ENCODE results near the gene PDGFD. TPM values are rescaled to one million over a fixed set of nuclear protein-coding genes. Genes with fewer than 3 reads are reported as not detected.

The PDGFD gene
- total RNA-seq, 1 donor from 2014 or later: 2.2 TPM

GRCh38 chr11:104134745-104135144 lies 29.2 kb downstream of the PDGFD start:
- no peak for DNase-seq (ENCODE audit: extremely low spot score, unreplicated experiment)
- Mint-ChIP-seq H3K9me3 (ENCODE audit: unreplicated experiment) (peaks cover 3% of the 10 kb centered on the region), H3K4me1 (ENCODE audit: unreplicated experiment) (peaks cover 10% of the 10 kb centered on the region), H3K4me3 (ENCODE audit: unreplicated experiment) (no peak overlapping the region), H3K27me3 (ENCODE audit: unreplicated experiment) (no peaks in the 10 kb centered on the region), H3K36me3 (ENCODE audit: unreplicated experiment) (no peaks in the 10 kb centered on the region), H3K27ac (ENCODE audit: unreplicated experiment) (no peak overlapping the region)
- TF ChIP-seq CTCF (IDR thresholded peaks at IDR 0.05): no peak

GRCh38 chr11:104130161-104130560 lies 33.8 kb downstream of the PDGFD start:
- peaks cover 8% of the 10 kb centered on the region for H3K4me1 Mint-ChIP-seq (ENCODE audit: unreplicated experiment)
- H3K4me3 Mint-ChIP-seq (ENCODE audit: unreplicated experiment): no peak overlapping the region
- no peaks in the 10 kb centered on the region for H3K27me3 Mint-ChIP-seq (ENCODE audit: unreplicated experiment)

GRCh38 chr11:104129145-104129544 lies 34.8 kb downstream of the PDGFD start:
- Mint-ChIP-seq H3K36me3 (ENCODE audit: unreplicated experiment) (no peaks in the 10 kb centered on the region), H3K27ac (ENCODE audit: unreplicated experiment) (no peak overlapping the region), H3K9me3 (ENCODE audit: unreplicated experiment) (no peaks in the 10 kb centered on the region), H3K27me3 (ENCODE audit: unreplicated experiment) (no peaks in the 10 kb centered on the region), H3K4me3 (ENCODE audit: unreplicated experiment) (no peak overlapping the region), H3K4me1 (ENCODE audit: unreplicated experiment) (no peaks in the 10 kb centered on the region)
- no peak for DNase-seq (ENCODE audit: extremely low spot score, unreplicated experiment)
- TF ChIP-seq CTCF (IDR thresholded peaks at IDR 0.05): no peak

More at GRCh38 chr11:104130161-104130560, 33.8 kb downstream of the PDGFD start:
- Mint-ChIP-seq H3K27ac (ENCODE audit: unreplicated experiment) (no peak overlapping the region), H3K9me3 (ENCODE audit: unreplicated experiment) (peaks cover under 1% of the 10 kb centered on the region), H3K36me3 (ENCODE audit: unreplicated experiment) (no peaks in the 10 kb centered on the region)
- no peak for DNase-seq (ENCODE audit: extremely low spot score, unreplicated experiment)
- TF ChIP-seq CTCF (IDR thresholded peaks at IDR 0.05): no peak

- H3K36me3 Mint-ChIP-seq (ENCODE audit: unreplicated experiment): no peaks in the 10 kb centered on the region
- TF ChIP-seq CTCF (IDR thresholded peaks at IDR 0.05): no peak
- no peak overlapping the region for H3K4me3 Mint-ChIP-seq (ENCODE audit: unreplicated experiment)
- no peak overlapping the region for H3K27ac Mint-ChIP-seq (ENCODE audit: unreplicated experiment)
- DNase-seq (ENCODE audit: extremely low spot score, unreplicated experiment): no peak
- H3K27me3 Mint-ChIP-seq (ENCODE audit: unreplicated experiment): no peaks in the 10 kb centered on the region
- peaks cover 2% of the 10 kb centered on the region for H3K4me1 Mint-ChIP-seq (ENCODE audit: unreplicated experiment)
- H3K9me3 Mint-ChIP-seq (ENCODE audit: unreplicated experiment): no peaks in the 10 kb centered on the region
These were observed 36.1 kb downstream of the PDGFD start for GRCh38 chr11:104127828-104128227.

- DNase-seq (ENCODE audit: extremely low spot score, unreplicated experiment): no peak
- Mint-ChIP-seq H3K27me3 (ENCODE audit: unreplicated experiment) (no peaks in the 10 kb centered on the region), H3K36me3 (ENCODE audit: unreplicated experiment) (no peaks in the 10 kb centered on the region), H3K4me3 (ENCODE audit: unreplicated experiment) (no peak overlapping the region), H3K4me1 (ENCODE audit: unreplicated experiment) (peaks cover 7% of the 10 kb centered on the region), H3K9me3 (ENCODE audit: unreplicated experiment) (no peaks in the 10 kb centered on the region), H3K27ac (ENCODE audit: unreplicated experiment) (no peak overlapping the region)
- no peak for TF ChIP-seq CTCF (IDR thresholded peaks at IDR 0.05)
These were observed 37.5 kb downstream of the PDGFD start for GRCh38 chr11:104126464-104126863.

All from osteocyte (in vitro differentiated cells).